ENCODE data around the gene GIMAP2.

DNA sequence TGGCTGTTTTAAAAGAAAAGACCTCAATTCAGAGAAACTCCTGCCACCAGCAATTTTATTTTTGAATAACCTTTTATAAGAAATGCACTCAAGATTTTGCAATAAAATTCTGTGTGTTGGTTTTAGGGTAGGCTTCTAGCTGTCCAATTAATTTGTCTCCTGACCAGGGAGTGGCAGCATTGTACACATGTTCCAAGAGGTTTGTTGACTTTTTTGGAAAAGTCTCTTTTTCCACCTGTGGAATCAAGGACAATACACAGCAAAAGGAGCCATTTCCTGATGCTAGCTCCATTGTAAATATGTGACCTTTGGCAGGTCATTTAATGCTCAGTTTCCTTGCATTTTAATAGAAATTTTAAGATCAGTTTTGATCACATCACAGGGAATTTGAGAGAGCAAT, 53.5 kb downstream of the GIMAP2 start:
- TF ChIP-seq POLR2A (IDR thresholded peaks at IDR 0.05; ENCODE audit: low read length), result no peak
- no peak for TF ChIP-seq GATA1 (IDR thresholded peaks at IDR 0.05; ENCODE audit: low read depth, low read length)

Measured in erythroblast (primary cell).